Hematopoietic multipotent progenitor cell treated with erythropoietin and hydrocortisone succinate and interleukin-3 and kit ligand, for 6 days (in vitro differentiated cells): Measurements from ENCODE around the gene PLSCR1.
A peak's percentile ranks its signal among the peaks of the same experiment; 100 is the strongest.
"Not testable (repeated sequence)": the region's sequence is repeated elsewhere in the genome, so short reads cannot be mapped to it uniquely, and the experiment has no call there.

Source experiments
- DNase-seq: peaks from one replicate; pipeline ENCODE4 v3.0.0-alpha.2; 2015

The PLSCR1 gene

GRCh38 chr3:146511402-146512134 is 32.8 kb downstream of the PLSCR1 start:
- DNase-seq, result no peak

DNA sequence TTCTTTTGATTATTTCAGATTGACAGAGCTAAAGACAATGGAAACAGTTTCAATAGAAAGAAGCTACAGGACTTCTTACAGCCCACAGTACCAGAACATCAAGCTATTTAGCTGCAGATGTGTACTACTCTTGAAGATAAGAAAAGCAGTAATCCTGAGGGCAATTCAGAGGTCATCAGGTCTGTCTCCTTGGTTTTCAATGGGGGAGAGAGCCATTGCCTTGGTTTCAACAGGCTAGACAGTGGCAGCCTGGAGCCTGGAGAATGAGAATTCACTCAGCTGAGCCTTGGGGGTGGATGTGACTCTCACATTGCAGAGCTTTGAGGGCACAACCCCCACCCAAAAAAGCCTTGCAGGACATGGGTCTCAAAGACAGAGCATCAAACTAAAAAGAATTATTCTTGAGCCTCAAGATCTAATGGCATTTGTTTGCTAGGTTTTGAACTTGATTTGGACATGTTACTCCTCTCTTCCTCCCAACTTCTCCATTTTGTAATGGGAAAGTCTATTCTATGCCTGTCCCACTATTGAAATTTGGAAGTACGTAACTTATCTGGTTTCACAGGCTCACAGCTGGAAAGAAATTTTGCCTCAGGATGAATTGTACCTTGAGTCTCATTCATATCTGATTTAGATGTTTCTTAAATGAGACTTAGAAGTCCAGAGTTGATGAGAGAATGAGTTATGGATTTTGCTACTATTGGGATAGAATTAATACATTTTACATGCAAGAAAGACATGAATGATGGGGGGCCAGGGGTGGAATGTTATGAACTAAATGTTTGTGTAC is 36.9 kb downstream of the PLSCR1 start:
- no peak for DNase-seq

DNA sequence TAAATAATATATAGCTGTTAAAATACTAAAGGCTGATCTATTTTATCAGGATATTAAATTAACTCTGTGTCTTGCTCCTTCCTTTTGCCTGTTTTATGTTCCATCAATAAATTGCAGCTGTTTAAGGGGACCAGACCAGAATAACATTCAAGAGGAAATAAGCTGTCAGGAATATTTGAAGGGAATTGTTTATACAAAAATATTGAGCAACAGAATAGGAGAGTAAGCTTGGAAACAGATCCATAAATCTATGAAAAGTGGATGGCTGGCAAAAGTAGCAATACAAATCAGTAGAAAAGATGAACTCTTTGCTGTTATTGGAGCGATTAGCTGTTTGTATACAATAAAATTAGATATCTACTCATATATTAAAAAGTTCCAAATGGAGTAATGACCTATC is 38.9 kb downstream of the PLSCR1 start:
- no peak for DNase-seq

- no peak for DNase-seq
Observed at GRCh38 chr3:146504498-146505197, 39.8 kb downstream of the PLSCR1 start.

GRCh38 chr3:146503461-146504202 is 40.8 kb downstream of the PLSCR1 start:
- DNase-seq, result no peak

DNA sequence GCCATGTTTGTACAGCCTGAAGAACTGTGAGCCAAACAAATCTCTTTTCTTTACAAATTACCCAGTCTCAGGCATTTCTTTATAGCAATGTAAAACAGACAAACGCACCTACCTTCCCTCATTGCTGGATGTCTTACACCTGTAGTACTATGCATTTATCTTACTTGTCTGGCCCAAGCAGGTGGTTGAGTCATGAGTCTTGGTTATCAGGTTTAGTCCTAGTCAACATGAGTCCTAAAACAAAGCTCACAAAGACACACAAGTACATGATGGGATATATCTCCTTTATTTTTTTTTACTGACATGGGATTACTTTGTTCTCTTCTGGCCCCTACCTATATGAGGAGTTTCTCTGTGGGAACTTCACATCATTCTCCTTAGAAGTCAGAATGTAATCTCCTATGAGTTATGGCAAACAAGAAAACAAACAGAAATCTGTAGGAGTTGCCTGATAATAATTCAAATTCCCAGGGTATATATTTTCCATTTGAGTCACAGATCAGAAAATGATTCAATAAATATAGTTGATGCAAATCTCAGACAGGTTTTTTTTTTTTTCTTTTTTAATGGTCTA is 41.4 kb downstream of the PLSCR1 start:
- no peak for DNase-seq

DNA sequence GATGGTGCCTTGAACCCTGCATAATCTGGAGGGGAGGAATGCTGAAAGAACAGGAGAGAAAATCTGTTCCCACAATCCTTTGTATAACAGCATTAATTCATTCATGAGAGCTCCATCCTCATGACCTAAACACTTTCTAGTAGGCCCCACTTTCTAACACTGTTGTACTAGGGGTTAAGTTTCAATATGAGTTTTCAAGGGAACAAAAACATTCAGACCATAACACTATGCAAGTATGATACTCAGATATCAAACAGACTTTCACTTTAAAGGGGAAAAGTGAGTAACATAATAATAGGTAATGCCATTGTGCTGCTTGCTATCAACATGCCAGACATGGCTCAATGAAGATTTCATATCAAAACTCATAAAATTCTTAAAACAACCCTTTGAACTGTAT is 42.7 kb downstream of the PLSCR1 start:
- no peak for DNase-seq

DNA sequence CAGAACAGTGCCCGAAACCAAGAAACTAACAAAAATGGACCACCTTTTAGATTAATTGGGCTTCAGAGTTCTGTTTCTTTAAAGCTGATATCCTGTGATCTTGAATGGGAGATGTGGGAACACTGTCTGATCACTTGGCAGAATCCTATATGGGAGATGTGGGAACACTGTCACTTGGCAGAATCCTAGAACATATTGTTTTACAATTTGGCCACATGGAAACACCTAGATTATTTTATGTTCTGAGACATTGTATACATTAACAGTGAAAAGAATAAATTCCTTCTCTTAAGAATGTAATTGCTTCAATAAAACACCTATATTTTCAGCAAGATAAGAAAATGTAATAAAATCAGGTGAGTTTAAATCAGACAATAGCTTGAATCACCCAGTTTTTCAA is 44.7 kb downstream of the PLSCR1 start:
- DNase-seq, result no peak

DNA sequence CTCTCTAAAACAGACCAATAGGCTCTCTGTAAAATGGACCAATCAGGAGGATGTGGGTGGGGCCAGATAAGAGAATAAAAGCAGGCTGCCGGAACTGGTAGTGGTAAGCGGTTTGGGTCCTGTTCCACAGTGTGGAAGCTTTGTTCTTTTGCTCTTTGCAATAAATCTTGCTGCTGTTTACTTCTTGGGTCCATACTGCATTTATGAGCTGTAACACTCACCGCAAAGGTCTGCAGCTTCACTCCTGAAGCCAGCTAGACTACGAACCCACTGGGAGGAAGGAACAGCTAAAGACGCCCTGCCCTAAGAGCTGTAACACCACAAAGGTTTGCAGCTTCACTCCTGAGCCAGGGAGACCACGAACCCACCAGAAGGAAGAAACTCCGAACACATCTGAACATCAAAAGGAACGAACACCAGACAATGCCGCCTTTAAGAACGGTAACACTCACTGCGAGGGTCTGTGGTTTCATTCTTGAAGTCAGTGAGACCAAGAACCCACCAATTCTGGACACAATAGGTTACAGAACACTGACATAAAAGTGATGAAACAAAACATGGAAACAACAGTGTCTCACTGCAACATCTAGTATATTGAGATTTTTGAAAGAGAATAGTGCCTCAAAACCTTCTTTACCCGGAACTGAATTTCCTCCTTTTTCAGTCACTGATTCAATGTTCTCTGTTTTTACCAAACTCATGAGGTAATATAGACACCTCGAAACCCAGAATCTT is 46.2 kb downstream of the PLSCR1 start:
- DNase-seq, result no peak

- DNase-seq, result not testable (repeated sequence)
Observed at GRCh38 chr3:146497145-146497843, 47.1 kb downstream of the PLSCR1 start.

DNA sequence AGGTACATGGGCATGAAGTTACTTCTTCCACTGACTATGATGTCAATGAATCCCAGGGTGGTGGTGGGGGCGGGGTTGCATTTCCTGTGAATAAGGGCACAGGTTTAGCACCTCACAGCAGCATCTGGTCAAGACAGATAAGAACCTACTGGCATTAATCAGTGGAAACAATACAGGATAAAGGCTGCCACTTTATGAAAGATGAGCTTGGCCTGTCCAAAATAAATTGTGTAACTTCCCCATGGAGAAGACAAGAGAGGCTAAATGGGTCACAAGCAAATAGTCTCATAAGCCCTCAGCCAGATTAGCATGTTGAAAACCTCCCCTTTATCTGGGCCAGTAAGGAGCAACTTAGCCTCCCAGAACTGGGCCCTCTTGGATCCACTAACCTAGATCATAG is 47.7 kb downstream of the PLSCR1 start:
- peak; percentile 86 for DNase-seq

DNA sequence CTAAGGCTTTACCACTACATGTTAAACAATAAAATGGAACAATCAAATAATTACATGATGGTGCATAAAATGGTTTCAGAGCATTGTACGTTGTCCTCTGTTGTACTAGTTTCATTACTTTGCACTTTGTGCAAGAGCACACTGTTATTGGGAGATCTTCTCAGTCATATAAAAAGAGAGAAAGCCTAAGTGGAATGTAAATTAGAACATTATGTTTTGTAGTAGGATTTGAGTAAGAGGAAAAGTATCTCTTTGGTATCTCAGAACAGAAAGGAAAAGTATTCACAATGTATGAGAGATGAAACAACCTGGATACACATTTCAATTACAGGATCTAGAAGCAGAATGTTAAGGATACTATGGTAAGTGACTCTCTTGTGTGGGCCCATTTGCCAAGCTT is 48.2 kb downstream of the PLSCR1 start:
- DNase-seq, result no peak

DNA sequence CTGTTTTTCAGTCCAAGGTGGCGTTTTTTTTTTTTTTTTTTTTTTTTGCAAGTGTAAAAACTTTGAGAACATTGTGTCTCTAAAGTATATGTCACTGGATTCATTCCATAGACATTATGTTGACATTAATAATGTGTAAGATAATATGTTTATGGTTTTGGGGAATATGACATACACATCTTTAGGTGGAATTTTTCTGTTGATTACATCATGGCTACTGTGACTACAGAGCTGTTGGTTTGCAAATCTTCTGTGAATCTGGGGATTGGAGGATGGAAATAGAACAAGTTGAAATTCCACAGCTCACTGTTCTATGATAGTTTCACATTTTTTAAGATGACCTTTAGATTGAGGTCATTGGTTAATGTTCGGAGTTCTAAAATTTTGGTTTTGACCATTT is 50.6 kb downstream of the PLSCR1 start:
- no peak for DNase-seq

DNA sequence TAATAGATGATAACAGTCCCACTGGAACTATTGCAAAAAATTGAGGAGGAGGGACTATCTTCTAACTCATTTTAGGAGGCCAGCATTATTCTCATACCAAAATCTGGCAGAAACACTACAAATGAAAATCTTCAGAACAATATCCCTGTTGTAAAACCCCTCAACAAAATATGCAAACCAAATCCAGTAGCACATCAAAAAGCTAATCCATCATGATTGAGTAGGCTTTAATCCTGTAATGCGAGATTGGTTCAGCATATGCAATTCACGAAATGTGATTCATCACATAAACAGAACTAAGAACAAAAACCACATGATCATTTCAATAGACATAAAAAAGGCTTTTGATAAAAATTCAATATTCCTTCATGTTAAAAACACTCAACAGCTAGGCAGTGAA is 51.2 kb downstream of the PLSCR1 start:
- no peak for DNase-seq

- no peak for DNase-seq
Observed at GRCh38 chr3:146491303-146491702, 53.1 kb downstream of the PLSCR1 start.

- no peak for DNase-seq
Observed at GRCh38 chr3:146485297-146485696, 59.1 kb downstream of the PLSCR1 start.

GRCh38 chr3:146476094-146476740 is 68.2 kb downstream of the PLSCR1 start:
- DNase-seq, result no peak

DNA sequence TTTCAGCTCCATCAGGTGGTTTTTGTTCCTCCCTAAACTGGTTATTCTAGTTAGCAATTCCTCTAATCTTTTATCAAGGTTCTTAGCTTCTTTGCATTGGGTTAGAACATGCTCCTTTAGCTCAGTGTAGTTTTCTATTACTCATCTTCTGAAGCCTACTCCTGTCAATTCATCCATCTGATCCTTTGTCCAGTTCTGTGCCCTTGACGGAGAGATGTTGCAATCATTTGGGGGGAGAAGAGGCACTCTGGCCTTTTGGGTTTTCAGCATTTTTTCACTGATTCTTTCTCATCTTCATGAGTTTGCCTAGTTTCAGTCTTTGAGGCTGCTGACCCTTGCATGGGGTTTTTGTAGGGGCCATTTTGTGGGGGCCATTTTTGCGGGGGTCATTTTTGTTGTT is 69.4 kb downstream of the PLSCR1 start:
- DNase-seq, result not testable (repeated sequence)

- no peak for DNase-seq
Observed at GRCh38 chr3:146473726-146474125, 70.7 kb downstream of the PLSCR1 start.

GRCh38 chr3:146472611-146473010 is 71.8 kb downstream of the PLSCR1 start:
- no peak for DNase-seq

GRCh38 chr3:146471012-146471411 is 73.4 kb downstream of the PLSCR1 start:
- DNase-seq, result no peak
